Ovary (tissue), 3 donors: ENCODE data around the gene CENPB.

Source experiments
- EP300 ChIP-seq: sonication (generic); formaldehyde crosslinking; IDR thresholded peaks from one replicate; pipeline ENCODE4 v1.6.1; 2017; ENCODE audit warnings: antibody characterized with exemption
- TF ChIP-seq, protein P1 (sequence below), 3 donors: fragments of 450-650 bp in 2 of 3; fragments of 200-600 bp in 1 of 3; IDR thresholded peaks; one replicate each; pipeline versions ENCODE4 v1.5.1 to v1.8.0; 2016 to 2022; ENCODE audit warnings: antibody characterized with exemption in 3 of 3, mild to moderate bottlenecking in 1 of 3
- donor health status: DM: no; HTN: no; CAD: no.

DNA sequence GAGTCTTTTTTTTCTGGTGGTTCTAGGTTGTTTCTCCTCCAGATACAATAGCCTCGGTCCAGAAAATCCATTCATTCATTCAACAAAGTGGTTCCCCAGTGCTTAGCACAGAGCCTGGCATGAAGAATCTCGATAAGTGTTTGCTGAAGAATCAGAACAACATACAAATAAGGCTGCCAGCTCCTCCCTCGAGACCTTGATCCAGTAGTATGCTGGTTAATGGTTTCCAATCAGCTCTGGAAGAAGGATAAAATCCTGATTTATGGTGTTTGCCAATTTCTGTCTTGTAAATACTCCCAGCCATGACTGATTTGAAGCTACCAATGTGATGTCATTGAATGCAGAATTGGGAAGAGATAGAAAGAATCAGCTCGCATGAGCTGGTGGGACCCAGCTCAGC, 50.8 kb downstream of the CENPB start:
- TF ChIP-seq, protein P1, sequence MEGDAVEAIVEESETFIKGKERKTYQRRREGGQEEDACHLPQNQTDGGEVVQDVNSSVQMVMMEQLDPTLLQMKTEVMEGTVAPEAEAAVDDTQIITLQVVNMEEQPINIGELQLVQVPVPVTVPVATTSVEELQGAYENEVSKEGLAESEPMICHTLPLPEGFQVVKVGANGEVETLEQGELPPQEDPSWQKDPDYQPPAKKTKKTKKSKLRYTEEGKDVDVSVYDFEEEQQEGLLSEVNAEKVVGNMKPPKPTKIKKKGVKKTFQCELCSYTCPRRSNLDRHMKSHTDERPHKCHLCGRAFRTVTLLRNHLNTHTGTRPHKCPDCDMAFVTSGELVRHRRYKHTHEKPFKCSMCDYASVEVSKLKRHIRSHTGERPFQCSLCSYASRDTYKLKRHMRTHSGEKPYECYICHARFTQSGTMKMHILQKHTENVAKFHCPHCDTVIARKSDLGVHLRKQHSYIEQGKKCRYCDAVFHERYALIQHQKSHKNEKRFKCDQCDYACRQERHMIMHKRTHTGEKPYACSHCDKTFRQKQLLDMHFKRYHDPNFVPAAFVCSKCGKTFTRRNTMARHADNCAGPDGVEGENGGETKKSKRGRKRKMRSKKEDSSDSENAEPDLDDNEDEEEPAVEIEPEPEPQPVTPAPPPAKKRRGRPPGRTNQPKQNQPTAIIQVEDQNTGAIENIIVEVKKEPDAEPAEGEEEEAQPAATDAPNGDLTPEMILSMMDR (IDR thresholded peaks at IDR 0.05), result no peak
- TF ChIP-seq EP300, result no peak
